Activated naive CD4-positive, alpha-beta T cell treated with anti-CD3 and anti-CD28 coated beads for 36 hours (primary cell): ENCODE data around the gene NUP98. TPM values are rescaled to one million over a fixed set of nuclear protein-coding genes. Genes with fewer than 3 reads are reported as not detected.
"Not testable (repeated sequence)": the region's sequence is repeated elsewhere in the genome, so short reads cannot be mapped to it uniquely, and the experiment has no call there.

Experiments used
- CTCF ChIA-PET: fragments of 350-600 bp; sonication (Branson Sonifier 250); formaldehyde crosslinking; loops from one replicate; lab custom pipeline; 2021; ENCODE audit warnings: antibody characterized with exemption; lab: Charles Lee
- DNase-seq: peaks from one replicate; pipeline ENCODE4 v3.0.0-alpha.2; 2020
- H3K27ac Mint-ChIP-seq: one replicate; pipeline ENCODE4 v1.8.0; 2021; ENCODE audit warnings: mild to moderate bottlenecking, mixed read lengths
- H3K27me3 Mint-ChIP-seq: one replicate; pipeline ENCODE4 v1.8.0; 2021; ENCODE audit warnings: low read depth, mixed read lengths
- H3K36me3 Mint-ChIP-seq: one replicate; pipeline ENCODE4 v1.8.0; 2021; ENCODE audit warnings: low read depth, mixed read lengths
- H3K4me1 Mint-ChIP-seq: one replicate; pipeline ENCODE4 v1.8.0; 2021; ENCODE audit warnings: low read depth, mixed read lengths
- H3K4me3 Mint-ChIP-seq: one replicate; pipeline ENCODE4 v1.8.0; 2021; ENCODE audit warnings: mild to moderate bottlenecking, moderate library complexity, mixed read lengths
- H3K9me3 Mint-ChIP-seq: one replicate; pipeline ENCODE4 v1.8.0; 2021; ENCODE audit warnings: mixed read lengths
- intact Hi-C: fragments of 100-400 bp; cut with micrococcal nuclease; formaldehyde crosslinking; loops from one replicate; pipeline ENCODE4 v1.15.1; 2023
- total RNA-seq, 2 experiments: library from RNA; stranded (reverse); gene quantifications; one replicate each; pipeline ENCODE4 v1.2.3, GENCODE V29; 2021

NUP98 gene
- total RNA-seq, 2 experiments from 2014 or later, result 90.8 to 97.6 TPM

GRCh38 chr11:3825473-3826154 lies 28.3 kb upstream of the NUP98 start:
- H3K27ac Mint-ChIP-seq, result peak overlapping the region; percentile 76
- DNase-seq, result no peak

GRCh38 chr11:3824714-3825472 lies 27.5 kb upstream of the NUP98 start:
- Mint-ChIP-seq H3K4me1 (peaks cover 21% of the 10 kb centered on the region), H3K9me3 (no peaks in the 10 kb centered on the region), H3K36me3 (peaks cover 22% of the 10 kb centered on the region), H3K27ac (peak overlapping the region; percentile 76), H3K27me3 (no peaks in the 10 kb centered on the region), H3K4me3 (no peak overlapping the region)
- DNase-seq, result peak; percentile 90
- intact Hi-C loops, result loop anchor here (1.0 kb wide), 3 partner anchors 14 to 247 kb away; no protein-coding TSS in a partner anchor
- CTCF ChIA-PET, result interaction anchor here (0.7 to 3.1 kb wide), 15 partner anchors 11 to 248 kb away, joined by 3 to 19 read pairs (median 4); partner anchors contain the start of genes PGAP2, RHOG and STIM1

More at GRCh38 chr11:3825473-3826154, 28.3 kb upstream of the NUP98 start:
- Mint-ChIP-seq H3K4me3 (no peak overlapping the region), H3K4me1 (peaks cover 26% of the 10 kb centered on the region), H3K9me3 (no peaks in the 10 kb centered on the region), H3K27me3 (no peaks in the 10 kb centered on the region), H3K36me3 (peaks cover 28% of the 10 kb centered on the region)
- intact Hi-C loops, result no loop called here
- CTCF ChIA-PET, result interaction anchor here (0.6 to 3.1 kb wide), 17 partner anchors 11 to 248 kb away, joined by 3 to 19 read pairs (median 4); partner anchors contain the start of genes PGAP2, RHOG and STIM1

GRCh38 chr11:3823762-3824506 lies 26.6 kb upstream of the NUP98 start:
- Mint-ChIP-seq H3K27ac (peak overlapping the region; percentile 46), H3K4me3 (no peak overlapping the region), H3K27me3 (no peaks in the 10 kb centered on the region), H3K9me3 (no peaks in the 10 kb centered on the region), H3K36me3 (peaks cover 22% of the 10 kb centered on the region), H3K4me1 (peaks cover 21% of the 10 kb centered on the region)
- intact Hi-C loops, result loop anchor here (1.0 kb wide), 3 partner anchors 15 to 248 kb away; no protein-coding TSS in a partner anchor
- no peak for DNase-seq
- CTCF ChIA-PET, result interaction anchor here (0.6 to 1.4 kb wide), 7 partner anchors 12 to 249 kb away, joined by 3 to 6 read pairs (median 3); partner anchors contain the start of gene PGAP2

DNA sequence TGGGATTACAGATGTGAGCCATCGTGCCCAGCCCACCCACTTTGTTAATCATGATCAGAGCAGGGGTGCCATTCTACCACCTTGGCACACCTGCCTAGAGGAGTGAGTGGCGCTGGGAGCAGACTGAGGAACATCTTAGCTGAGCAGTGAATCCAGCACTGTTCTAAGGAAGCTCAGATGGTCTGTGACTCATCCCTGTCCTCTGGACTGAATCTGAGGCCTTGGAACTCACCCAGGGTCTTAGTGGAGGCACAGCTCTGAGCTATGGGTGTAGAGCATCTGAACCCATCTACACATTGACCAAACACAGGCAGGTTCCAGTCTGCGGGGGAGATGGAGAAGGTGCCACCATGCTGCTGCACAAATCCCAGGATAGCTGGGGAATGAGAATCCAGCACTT lies 25.9 kb upstream of the NUP98 start:
- H3K27me3 Mint-ChIP-seq, result no peaks in the 10 kb centered on the region
- H3K9me3 Mint-ChIP-seq, result no peaks in the 10 kb centered on the region
- intact Hi-C loops, result no loop called here
- H3K4me3 Mint-ChIP-seq, result no peak overlapping the region
- CTCF ChIA-PET, result interaction anchor here (0.6 to 1.0 kb wide), 7 partner anchors 12 to 250 kb away, joined by 3 to 5 read pairs (median 3); no protein-coding TSS in a partner anchor
- peaks cover 21% of the 10 kb centered on the region for H3K4me1 Mint-ChIP-seq
- no peak for DNase-seq
- no peak overlapping the region for H3K27ac Mint-ChIP-seq
- H3K36me3 Mint-ChIP-seq, result peaks cover 20% of the 10 kb centered on the region

DNA sequence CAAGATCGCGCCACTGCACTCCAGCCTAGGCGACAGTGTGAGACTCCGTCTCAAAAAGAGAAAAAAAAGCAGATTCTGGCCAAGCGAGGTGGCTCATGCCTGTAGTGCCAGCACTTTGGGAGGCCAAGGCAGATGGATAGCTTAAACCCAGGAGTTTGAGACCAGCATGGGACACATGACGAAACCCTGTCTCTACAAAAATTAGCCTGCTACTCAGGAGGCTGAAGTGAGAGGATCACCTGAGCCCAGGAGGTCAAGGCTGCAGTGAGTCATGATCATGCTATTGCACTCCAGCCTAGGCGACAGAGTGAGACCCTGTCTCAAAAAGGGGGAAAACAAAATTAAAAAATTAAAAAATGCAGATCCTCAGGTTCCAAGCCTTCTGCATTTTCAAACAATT lies 25.0 kb upstream of the NUP98 start:
- H3K27me3 Mint-ChIP-seq, result no peaks in the 10 kb centered on the region
- no peaks in the 10 kb centered on the region for H3K9me3 Mint-ChIP-seq
- CTCF ChIA-PET, result interaction anchor here (1.0 to 1.1 kb wide), 2 partner anchors 9 to 19 kb away, joined by 3 to 4 read pairs; no protein-coding TSS in a partner anchor
- H3K4me1 Mint-ChIP-seq, result peaks cover 15% of the 10 kb centered on the region
- intact Hi-C loops, result no loop called here
- no peak overlapping the region for H3K4me3 Mint-ChIP-seq
- no peak for DNase-seq
- peaks cover 14% of the 10 kb centered on the region for H3K36me3 Mint-ChIP-seq
- no peak overlapping the region for H3K27ac Mint-ChIP-seq

DNA sequence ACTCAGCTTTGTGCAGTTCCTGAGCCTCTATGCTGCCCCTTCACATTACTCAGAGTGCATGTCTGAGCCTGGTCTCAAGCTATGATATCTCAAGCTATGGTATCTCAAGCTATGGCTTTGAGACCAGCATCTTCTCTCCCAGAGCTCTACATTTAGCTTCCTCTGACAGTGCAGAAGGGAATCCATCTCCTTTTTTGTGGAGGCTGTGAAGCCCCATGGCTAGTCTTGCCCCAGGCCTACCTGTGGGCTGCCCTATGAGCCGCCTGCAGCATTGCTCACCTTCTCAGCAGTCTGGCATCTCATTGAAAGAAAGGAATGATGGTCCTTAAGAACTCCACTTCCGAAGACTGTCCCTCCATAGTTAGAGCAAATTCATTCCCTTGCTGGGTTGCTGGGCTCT lies 23.6 kb upstream of the NUP98 start:
- H3K4me1 Mint-ChIP-seq, result peaks cover 15% of the 10 kb centered on the region
- CTCF ChIA-PET, result interaction anchor here (0.6 to 3.8 kb wide), 6 partner anchors 12 to 252 kb away, joined by 3 to 15 read pairs (median 4); partner anchors contain the start of gene RHOG
- H3K9me3 Mint-ChIP-seq, result no peaks in the 10 kb centered on the region
- peaks cover 7% of the 10 kb centered on the region for H3K36me3 Mint-ChIP-seq
- no peak for DNase-seq
- no peaks in the 10 kb centered on the region for H3K27me3 Mint-ChIP-seq
- intact Hi-C loops, result no loop called here
- H3K27ac Mint-ChIP-seq, result no peak overlapping the region
- H3K4me3 Mint-ChIP-seq, result no peak overlapping the region

- Mint-ChIP-seq H3K4me1 (no peaks in the 10 kb centered on the region), H3K27ac (no peak overlapping the region)
- no peak for DNase-seq
Measured at GRCh38 chr11:3817181-3817800, 19.9 kb upstream of the NUP98 start.

DNA sequence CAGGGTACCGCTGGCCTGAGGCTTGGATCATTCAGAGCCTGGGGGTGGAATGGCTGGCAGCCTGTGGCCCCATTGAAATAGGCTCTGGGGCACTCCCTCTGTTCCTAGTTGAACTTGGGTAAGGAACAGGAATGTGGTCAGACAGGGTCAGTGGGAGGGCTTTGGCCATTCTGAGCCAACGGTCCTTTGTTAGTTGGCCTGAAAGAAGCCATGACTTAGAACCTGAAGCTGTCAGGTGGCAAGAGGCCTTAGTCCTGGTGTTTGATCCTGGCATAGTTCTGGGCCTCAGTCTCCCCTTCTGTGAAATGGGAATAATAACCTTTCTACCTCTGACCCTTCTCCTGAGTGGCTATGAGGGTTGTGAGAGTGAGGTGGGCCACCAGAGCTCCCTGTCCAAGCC lies 19.3 kb upstream of the NUP98 start:
- DNase-seq, result no peak
- intact Hi-C loops, result no loop called here
- Mint-ChIP-seq H3K9me3 (no peaks in the 10 kb centered on the region), H3K4me3 (no peak overlapping the region), H3K27ac (no peak overlapping the region), H3K4me1 (no peaks in the 10 kb centered on the region), H3K36me3 (peaks cover 2% of the 10 kb centered on the region), H3K27me3 (no peaks in the 10 kb centered on the region)
- CTCF ChIA-PET, result interaction anchor here (1.1 to 1.8 kb wide), 2 partner anchors 10 to 256 kb away, joined by 4 read pairs; no protein-coding TSS in a partner anchor

More at GRCh38 chr11:3817181-3817800, 19.9 kb upstream of the NUP98 start:
- Mint-ChIP-seq H3K27me3 (no peaks in the 10 kb centered on the region), H3K36me3 (no peaks in the 10 kb centered on the region), H3K9me3 (no peaks in the 10 kb centered on the region), H3K4me3 (no peak overlapping the region)
- CTCF ChIA-PET, result interaction anchor here (1.8 kb wide), 1 partner anchor 255 kb away, joined by 4 read pairs; no protein-coding TSS in a partner anchor
- intact Hi-C loops, result no loop called here

DNA sequence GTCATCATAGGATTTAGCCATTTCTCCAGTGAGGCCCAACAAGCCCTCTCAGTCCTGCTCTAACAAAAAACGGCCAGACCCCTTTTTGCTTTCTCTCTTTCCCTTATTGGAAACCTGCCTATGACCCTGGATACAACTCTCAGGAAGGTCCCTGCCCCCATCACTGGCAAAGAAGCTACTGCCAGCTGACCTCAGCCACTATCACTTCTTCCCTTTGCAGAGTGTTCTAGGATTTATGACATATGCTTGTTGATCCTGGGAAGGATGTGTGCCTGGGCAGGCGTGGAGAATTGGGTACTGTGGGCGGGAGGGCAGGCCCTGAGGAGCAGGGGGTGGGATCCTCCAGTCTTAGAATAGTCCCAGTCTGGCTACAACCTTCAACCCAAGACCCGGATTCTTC lies 18.5 kb upstream of the NUP98 start:
- Mint-ChIP-seq H3K4me3 (no peak overlapping the region), H3K27me3 (no peaks in the 10 kb centered on the region), H3K27ac (no peak overlapping the region), H3K4me1 (no peaks in the 10 kb centered on the region), H3K36me3 (peaks cover 4% of the 10 kb centered on the region), H3K9me3 (no peaks in the 10 kb centered on the region)
- DNase-seq, result no peak
- intact Hi-C loops, result no loop called here
- CTCF ChIA-PET, result interaction anchor here (0.6 to 1.1 kb wide), 2 partner anchors 9 to 11 kb away, joined by 3 to 4 read pairs; no protein-coding TSS in a partner anchor

- H3K4me1 Mint-ChIP-seq, H3K27me3 Mint-ChIP-seq, H3K4me3 Mint-ChIP-seq, H3K36me3 Mint-ChIP-seq, H3K9me3 Mint-ChIP-seq, H3K27ac Mint-ChIP-seq, intact Hi-C loops, DNase-seq: not testable (repeated sequence)
- CTCF ChIA-PET, result interaction anchor here (1.7 to 3.6 kb wide), 2 partner anchors 131 to 258 kb away, joined by 5 to 11 read pairs; no protein-coding TSS in a partner anchor
Measured at GRCh38 chr11:3814832-3815231, 17.5 kb upstream of the NUP98 start.

DNA sequence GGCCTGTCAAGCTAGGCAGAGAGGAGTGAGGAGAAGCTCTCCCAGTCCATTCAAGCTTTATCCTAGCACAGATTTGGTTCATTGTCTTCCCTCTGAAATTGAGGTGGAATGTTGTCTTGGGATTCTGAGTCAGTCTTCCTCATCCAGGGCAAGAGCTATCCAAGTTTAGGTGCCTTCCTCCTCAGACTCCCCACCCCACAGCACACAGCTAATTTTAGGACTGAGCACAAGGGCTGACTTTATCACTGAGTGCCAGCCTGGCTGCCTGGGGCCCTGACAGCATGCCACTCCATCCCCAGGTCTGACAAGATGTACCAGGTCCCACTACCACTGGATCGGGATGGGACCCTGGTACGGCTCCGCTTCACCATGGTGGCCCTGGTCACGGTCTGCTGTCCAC lies 13.6 kb upstream of the NUP98 start:
- intact Hi-C loops, result no loop called here

More for the DNA sequence above, 13.6 kb upstream of the NUP98 start:
- no peak overlapping the region for H3K27ac Mint-ChIP-seq
- no peak overlapping the region for H3K4me3 Mint-ChIP-seq
- H3K36me3 Mint-ChIP-seq, result peaks cover 9% of the 10 kb centered on the region
- CTCF ChIA-PET, result interaction anchor here (1.2 to 1.9 kb wide), 3 partner anchors 9 to 44 kb away, joined by 4 to 6 read pairs (median 5); no protein-coding TSS in a partner anchor
- H3K4me1 Mint-ChIP-seq, result peaks cover 16% of the 10 kb centered on the region
- H3K27me3 Mint-ChIP-seq, result no peaks in the 10 kb centered on the region
- no peaks in the 10 kb centered on the region for H3K9me3 Mint-ChIP-seq
- DNase-seq, result no peak
